ENCODE measurements around the gene GJB6.
"Not testable (repeated sequence)": the region's sequence is repeated elsewhere in the genome, so short reads cannot be mapped to it uniquely, and the experiment has no call there.

Gene GJB6

GRCh38 chr13:20231839-20232555, at the start of gene GJB6:
TSS of gene GJB6 (minus strand) at chr13:20232319. CDS start at chr13:20223480, 8,839 bp downstream.
- no peak for DNase-seq

GRCh38 chr13:20276901-20277300, 44.8 kb upstream of the GJB6 start:
- DNase-seq, result not testable (repeated sequence)

- no peak for DNase-seq
Measured at GRCh38 chr13:20274466-20274865, 42.3 kb upstream of the GJB6 start.

- DNase-seq, result no peak
Measured at GRCh38 chr13:20272588-20273171, 40.6 kb upstream of the GJB6 start.

GRCh38 chr13:20272104-20272503, 40.0 kb upstream of the GJB6 start:
- no peak for DNase-seq

DNA sequence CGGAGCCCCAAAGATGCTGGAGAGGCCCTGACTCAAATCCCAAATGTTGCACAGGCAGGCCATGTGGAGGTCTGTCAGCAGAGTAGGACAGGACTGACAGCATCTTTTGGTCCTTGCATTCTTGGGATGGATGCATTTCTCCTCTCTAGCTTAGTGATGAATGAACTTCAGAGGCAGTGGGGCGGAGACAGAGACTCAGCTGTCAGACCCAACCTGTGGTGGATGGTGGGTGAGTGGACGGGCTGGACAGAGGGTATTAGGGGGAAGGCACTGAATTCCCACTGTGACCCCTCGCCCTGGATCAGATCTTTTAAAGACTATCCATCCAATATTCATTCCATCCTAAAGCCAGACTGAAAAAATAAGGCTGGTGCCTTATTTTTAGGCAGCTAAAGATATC, 39.3 kb upstream of the GJB6 start:
- DNase-seq, result no peak

DNA sequence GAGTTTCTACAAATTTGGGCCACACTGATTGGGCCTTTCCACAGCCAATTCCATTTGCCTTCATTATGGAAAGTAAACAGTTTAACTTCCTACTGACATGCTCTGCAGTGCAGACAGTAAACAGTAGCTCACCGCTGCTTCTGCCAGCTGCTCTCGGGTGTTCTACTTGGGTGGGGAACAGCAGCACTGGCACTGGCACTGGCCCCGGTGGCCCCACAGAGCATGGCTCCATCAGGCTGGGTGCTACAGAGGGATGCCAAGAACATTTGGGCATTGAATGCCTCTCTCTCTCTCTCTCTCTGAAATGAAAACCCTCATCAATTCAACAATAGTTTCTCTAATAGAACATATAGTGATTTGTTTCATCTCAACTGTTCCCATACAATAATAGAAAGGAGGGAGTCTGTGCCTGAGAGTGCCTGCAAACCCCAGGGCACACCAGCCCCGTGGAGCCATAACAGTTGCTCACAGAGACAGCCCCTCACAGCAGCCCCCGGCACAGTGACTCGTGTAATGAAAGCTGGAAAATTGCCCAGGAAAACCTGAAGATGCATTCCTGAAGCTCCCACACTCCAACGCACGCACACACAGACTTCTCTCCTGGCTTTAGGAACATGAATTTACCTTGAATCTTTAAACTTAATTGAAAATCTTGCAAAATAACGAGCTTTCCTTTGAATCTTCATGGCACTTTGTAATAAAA, 38.2 kb upstream of the GJB6 start:
- DNase-seq, result no peak

DNA sequence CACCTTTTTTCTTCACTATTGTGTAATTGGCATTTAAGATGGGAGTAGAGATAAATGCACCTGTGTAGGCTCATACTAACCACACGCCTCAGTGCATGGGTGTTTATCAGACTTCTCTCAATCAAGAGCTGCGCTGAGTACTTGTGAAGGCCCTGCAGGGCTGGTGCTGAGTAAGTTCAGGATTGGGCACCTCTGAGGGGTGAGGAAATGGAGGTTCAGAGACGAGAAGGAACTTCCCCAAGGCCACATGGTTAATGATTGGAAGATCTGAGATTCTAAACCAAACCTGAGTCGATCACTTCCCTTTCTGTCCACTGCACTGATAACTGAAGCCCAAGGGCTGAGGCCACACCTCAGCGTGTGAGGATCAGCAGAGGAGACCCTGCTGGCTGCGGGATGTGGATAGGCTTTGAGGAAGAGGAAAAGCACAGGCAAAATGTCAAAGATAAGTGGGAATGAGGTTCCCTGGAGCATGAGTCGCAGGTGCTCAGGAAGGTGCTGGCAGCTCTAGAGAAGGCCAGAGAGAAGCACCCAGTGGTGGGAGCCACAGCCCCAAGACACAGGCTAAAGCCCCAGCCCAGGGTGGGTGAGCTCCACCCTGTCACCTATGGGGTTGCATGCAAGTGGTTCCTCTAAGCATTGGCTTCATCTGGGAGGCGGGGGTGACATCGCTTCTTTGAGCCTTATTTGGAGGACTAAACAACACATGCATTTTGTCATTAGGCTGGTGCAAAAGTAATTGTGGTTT, 32.3 kb upstream of the GJB6 start:
- DNase-seq, result no peak

- DNase-seq, result no peak
Measured at GRCh38 chr13:20263393-20264044, 31.4 kb upstream of the GJB6 start.

DNA sequence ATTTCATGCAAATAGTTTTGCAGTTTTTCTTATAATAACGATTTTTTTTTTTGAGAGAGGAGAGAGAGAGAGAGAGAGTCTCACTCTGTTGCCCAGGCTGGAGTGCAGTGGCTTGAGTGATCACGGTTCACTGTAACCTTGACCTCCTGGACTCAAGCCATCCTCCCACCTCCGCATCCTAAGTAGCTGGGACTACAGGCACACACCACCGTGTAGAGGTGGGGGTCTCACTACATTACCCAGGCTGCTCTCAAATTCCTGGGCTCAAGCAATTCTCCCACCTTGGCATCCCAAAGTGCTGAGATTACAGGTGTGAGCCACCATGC, 26.8 kb upstream of the GJB6 start:
- DNase-seq, result no peak

DNA sequence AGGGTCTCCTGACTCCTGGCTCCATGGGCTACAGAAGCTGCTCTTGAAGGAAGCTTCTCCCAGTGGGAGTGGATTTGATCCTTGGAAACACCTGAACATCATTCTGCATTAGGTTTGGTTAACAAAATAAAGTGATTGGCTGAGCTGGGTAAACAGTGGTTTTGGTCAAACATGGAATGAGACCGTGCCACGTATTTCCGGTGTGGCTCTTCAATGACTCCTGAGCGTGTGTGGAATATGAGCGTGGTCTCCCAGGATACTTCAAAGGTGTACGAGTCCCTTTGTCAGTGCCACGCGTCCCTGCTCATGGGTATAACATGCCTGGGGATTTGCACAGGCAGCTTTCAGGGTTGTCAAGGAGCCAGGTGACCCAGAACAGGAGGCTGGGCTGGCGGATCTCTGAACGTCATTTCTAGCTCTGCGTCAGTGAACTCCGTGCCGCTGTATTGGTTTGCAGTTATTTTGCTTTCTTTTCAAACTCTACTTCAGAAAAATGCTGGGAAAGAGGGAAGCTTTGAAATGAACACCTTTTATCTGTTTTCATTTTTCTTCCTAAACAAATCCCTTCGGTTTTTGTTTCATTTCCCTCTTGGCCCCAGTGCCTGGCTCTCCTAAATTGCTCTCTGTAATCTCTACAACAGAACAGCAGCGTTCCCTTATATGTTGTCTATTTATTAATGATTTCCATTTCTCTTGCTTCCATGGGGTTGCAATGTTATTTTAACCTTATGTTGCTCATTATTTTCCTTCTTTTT, 26.3 kb upstream of the GJB6 start:
- DNase-seq, result no peak

GRCh38 chr13:20254076-20254475, 22.0 kb upstream of the GJB6 start:
- DNase-seq, result no peak

DNA sequence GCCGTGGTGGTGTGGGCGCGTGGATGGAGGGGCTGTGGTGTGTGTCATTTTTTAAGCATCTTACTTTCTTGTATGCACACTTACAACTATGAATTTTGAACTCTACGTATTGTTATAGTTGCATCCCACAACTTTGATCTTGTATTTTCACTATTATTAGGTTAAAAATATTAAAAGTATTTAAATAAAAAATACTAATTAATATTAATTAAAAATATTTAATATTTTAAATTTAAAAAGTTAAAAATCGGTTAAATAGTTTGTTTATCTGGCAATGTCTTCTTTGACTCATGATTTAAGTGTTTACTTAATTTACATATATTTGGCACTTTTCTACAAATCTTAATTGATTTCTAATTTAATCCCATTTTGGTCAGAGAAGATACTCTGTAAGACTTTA, 17.8 kb upstream of the GJB6 start:
- no peak for DNase-seq

DNA sequence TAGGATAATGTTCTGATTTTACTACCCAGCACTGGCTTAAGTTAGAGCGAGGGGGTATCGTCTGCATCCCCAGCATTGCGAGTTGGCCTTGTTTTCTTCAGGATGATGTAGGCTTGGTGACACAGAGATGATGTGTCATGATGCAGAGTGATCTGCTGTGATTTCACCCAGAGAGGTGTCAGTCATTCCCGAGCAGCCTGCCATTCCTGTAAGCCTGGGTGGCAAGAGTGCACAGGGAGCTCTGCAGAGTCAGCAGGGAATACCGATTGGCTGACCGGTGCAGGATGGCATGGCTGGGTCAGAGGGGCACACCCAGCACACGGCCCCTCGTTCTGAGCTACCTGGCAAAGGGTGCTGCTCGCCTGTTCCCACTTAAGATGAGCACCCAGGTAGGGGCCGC, 15.8 kb upstream of the GJB6 start:
- DNase-seq, result no peak

DNA sequence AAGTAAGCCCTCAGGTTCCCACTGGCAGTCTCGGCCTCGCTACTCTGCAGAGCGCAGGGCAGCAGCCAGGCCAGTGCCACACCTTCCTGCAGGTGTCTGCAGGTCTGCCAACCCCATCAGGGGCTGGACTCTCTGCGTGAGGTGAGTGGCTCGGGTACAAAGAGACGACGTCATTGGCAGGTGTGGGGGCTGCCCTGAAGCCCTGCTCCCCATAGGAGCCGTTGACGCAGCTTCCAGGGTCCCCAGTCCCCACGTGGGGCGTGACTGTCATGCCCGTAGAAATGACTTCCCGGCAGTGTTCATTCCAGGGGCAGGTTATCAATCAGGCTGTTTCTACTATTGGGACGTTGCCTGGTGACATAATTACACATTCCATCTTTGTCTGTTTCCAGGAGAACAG, 15.3 kb upstream of the GJB6 start:
- no peak for DNase-seq

- DNase-seq, result no peak
Measured at GRCh38 chr13:20241593-20241992, 9.5 kb upstream of the GJB6 start.

- DNase-seq, result no peak
Measured at GRCh38 chr13:20239748-20240147, 7.6 kb upstream of the GJB6 start.

- DNase-seq, result no peak
Measured at GRCh38 chr13:20232556-20233277, 598 bp upstream of the GJB6 start.

DNA sequence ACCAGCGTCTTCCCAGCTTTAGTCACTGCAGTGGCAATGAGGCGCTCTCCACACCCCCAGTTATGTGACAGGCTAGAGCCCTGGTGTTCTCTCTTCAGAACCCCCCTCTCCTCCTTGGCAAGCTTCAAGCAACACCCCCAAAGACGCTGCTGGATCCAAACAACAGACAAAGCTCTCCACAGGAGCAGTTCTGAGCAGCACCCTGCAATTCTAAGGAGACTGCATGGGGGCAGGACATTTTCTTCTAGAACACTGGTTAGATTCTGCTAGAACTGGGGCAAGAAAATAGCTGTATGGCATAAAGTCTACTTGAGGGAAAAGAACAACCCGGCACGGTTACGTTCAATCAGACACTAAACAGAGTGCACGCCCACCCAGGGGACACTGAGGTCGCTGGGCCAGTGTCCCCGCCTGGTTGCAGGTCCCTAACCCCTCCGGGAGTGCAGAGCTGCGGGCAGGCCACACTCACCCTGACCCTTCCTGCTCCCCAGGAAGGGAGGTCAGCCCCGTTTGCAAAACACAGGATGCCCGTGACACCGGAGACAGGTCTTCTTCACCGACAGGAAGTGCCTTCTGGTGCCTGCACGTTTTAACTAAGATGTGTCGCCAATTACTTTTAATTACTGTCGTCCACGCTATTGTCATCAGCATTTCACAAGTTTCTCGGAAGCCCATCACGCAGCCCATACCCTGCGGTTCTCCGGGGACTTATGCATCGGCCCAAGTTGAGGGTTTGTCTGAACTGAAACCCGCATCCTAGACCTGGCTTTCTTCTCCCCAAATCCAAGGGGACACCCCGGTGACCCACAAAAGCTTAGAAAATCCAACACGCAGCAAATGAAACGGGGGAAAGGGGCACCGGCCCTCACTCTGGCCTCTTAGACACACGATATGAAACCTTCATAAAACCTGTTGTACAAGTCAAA, 943 bp downstream of the GJB6 start:
- no peak for DNase-seq

DNA sequence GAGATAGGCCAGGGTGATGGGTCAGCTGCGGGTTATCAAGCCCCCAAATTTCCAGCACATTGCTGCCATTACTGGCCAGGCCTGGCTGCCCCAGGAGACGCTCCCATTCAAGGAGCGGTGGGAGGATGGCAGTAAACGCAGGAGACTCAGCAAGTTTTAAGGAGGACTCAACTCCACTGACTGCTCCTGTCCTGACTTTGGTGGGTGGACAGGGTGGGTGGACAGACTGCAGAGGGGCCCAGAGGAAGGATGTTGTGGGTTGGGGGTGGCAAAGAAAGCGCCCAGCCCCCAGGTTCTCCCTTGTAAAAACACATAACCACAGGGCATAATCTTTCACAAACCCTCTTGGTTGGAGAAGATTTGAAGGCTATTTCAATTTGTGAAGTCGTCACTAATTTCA, 4.4 kb downstream of the GJB6 start:
- no peak for DNase-seq

DNA sequence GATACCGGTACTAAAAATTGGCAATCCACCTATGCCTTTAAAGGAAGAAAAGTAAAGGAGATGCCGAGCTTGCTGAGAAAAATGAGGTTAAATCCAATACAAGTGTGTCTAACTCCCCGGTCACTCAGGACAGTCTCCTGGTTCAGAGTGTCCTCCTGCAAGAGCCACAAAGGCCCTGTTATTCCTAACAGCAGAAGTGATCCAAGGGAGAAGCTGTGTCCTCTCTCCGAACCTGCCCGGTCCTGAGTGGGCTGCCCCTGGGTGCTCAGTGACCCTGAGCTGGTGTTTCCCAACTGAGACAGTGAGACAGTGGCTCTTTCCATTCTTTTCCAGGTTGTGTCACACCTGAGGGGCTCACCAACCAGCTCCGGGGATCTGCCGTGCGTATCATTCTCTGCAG, 4.8 kb downstream of the GJB6 start:
- no peak for DNase-seq
